H9 (cell line): ENCODE data around the gene GPR156. TPM values are rescaled to one million over a fixed set of nuclear protein-coding genes. Genes with fewer than 3 reads are reported as not detected.

Experiments
- DNase-seq: peaks from one replicate; pipeline ENCODE4 v3.0.0-alpha.2; 2017
- H2AFZ ChIP-seq: one replicate; pipeline ENCODE4 v1.6.1; 2013; ENCODE audit warnings: mild to moderate bottlenecking, low read length, control low read depth, moderate library complexity
- H2AK5ac ChIP-seq: 2 replicates; pipeline ENCODE4 v1.6.1; 2013; ENCODE audit warnings: low read length, control low read depth, mixed read lengths; ENCODE audit not compliant: insufficient read length
- H2BK120ac ChIP-seq: one replicate; pipeline ENCODE4 v1.6.1; 2013; ENCODE audit warnings: low read depth, mild to moderate bottlenecking, low read length, control low read depth, inconsistent platforms; ENCODE audit not compliant: poor library complexity, severe bottlenecking
- H2BK12ac ChIP-seq: 2 replicates; pipeline ENCODE4 v1.6.1; 2013; ENCODE audit warnings: low read length, control low read depth, mixed read lengths, low read depth; ENCODE audit not compliant: insufficient read length
- H2BK15ac ChIP-seq: 2 replicates; pipeline ENCODE4 v1.6.1; 2013; ENCODE audit warnings: low read depth, low read length, control low read depth
- H2BK20ac ChIP-seq: one replicate; pipeline ENCODE4 v1.6.1; 2013; ENCODE audit warnings: low read depth, mild to moderate bottlenecking, low read length, control low read depth, inconsistent platforms; ENCODE audit not compliant: poor library complexity, severe bottlenecking
- H2BK5ac ChIP-seq: 2 replicates; pipeline ENCODE4 v1.6.1; 2013; ENCODE audit warnings: low read length, control low read depth, mixed read lengths; ENCODE audit not compliant: insufficient read length
- H3K14ac ChIP-seq: 2 replicates; pipeline ENCODE4 v1.6.1; 2013; ENCODE audit warnings: low read length, control low read depth; ENCODE audit not compliant: insufficient read depth
- H3K18ac ChIP-seq: 2 replicates; pipeline ENCODE4 v1.6.1; 2013; ENCODE audit warnings: low read depth, mild to moderate bottlenecking, mixed read lengths, low read length, control low read depth; ENCODE audit not compliant: insufficient read length
- H3K23ac ChIP-seq: 2 replicates; pipeline ENCODE4 v1.6.1; 2013; ENCODE audit warnings: low read length, control low read depth, mixed read lengths, low read depth; ENCODE audit not compliant: insufficient read length
- H3K23me2 ChIP-seq: 2 replicates; pipeline ENCODE4 v1.6.1; 2013; ENCODE audit warnings: low read depth, mild to moderate bottlenecking, mixed read lengths, low read length, control low read depth; ENCODE audit not compliant: insufficient read length, poor library complexity, severe bottlenecking
- H3K27ac ChIP-seq: 2 replicates; pipeline ENCODE4 v1.5.1; 2013; ENCODE audit warnings: low read length, control low read depth, mixed read lengths, low read depth; ENCODE audit not compliant: insufficient read length
- H3K27me3 ChIP-seq: 2 replicates; pipeline ENCODE4 v1.6.1; 2013; ENCODE audit warnings: low read length, control low read depth, inconsistent platforms; ENCODE audit not compliant: insufficient read depth
- H3K4ac ChIP-seq: 2 replicates; pipeline ENCODE4 v1.6.1; 2013; ENCODE audit warnings: low read depth, mild to moderate bottlenecking, control low read depth, inconsistent platforms, low read length, moderate library complexity
- H3K4me1 ChIP-seq: 2 replicates; pipeline ENCODE4 v1.6.1; 2013; ENCODE audit warnings: low read length, control low read depth, inconsistent platforms; ENCODE audit not compliant: insufficient read depth
- H3K4me2 ChIP-seq: 2 replicates; pipeline ENCODE4 v1.6.1; 2013; ENCODE audit warnings: low read length, control low read depth, mixed read lengths; ENCODE audit not compliant: insufficient read length, insufficient read depth
- H3K56ac ChIP-seq: 2 replicates; pipeline ENCODE4 v1.6.1; 2013; ENCODE audit warnings: low read depth, mild to moderate bottlenecking, mixed read lengths, low read length, control low read depth; ENCODE audit not compliant: insufficient read length
- H3K79me1 ChIP-seq: 2 replicates; pipeline ENCODE4 v1.6.1; 2013; ENCODE audit warnings: low read depth, mild to moderate bottlenecking, moderate library complexity, low read length, control low read depth, inconsistent platforms; ENCODE audit not compliant: insufficient read depth, poor library complexity, severe bottlenecking
- H3K79me2 ChIP-seq: 2 replicates; pipeline ENCODE4 v1.6.1; 2013; ENCODE audit warnings: low read length, control low read depth, inconsistent platforms; ENCODE audit not compliant: insufficient read depth
- H3K9ac ChIP-seq: 2 replicates; pipeline ENCODE4 v1.6.1; 2013; ENCODE audit warnings: low read length, control low read depth, mixed read lengths; ENCODE audit not compliant: insufficient read length; ENCODE audit errors: extremely low read depth
- H3K9me3 ChIP-seq: one replicate; pipeline ENCODE4 v1.6.1; 2013; ENCODE audit warnings: low read depth, low read length, inconsistent platforms; ENCODE audit not compliant: control insufficient read depth
- H3T11ph ChIP-seq: one replicate; pipeline ENCODE4 v1.6.1; 2013; ENCODE audit warnings: mild to moderate bottlenecking, low read length, control low read depth, inconsistent platforms
- H4K20me1 ChIP-seq: one replicate; pipeline ENCODE4 v1.6.1; 2013; ENCODE audit not compliant: control insufficient read depth, insufficient read length, insufficient read depth
- H4K5ac ChIP-seq: 2 replicates; pipeline ENCODE4 v1.6.1; 2013; ENCODE audit warnings: low read depth, mild to moderate bottlenecking, mixed read lengths, low read length, control low read depth; ENCODE audit not compliant: insufficient read length
- H4K8ac ChIP-seq: replicated peaks from 2 replicates; pipeline ENCODE4 v1.6.1; 2013; ENCODE audit warnings: low read length, control low read depth, mixed read lengths, low read depth; ENCODE audit not compliant: insufficient read length
- H4K91ac ChIP-seq: 2 replicates; pipeline ENCODE4 v1.6.1; 2013; ENCODE audit warnings: low read depth, mild to moderate bottlenecking, moderate library complexity, mixed read lengths, low read length, control low read depth; ENCODE audit not compliant: insufficient read length
- H3K27ac Mint-ChIP-seq, 3 experiments: 2 replicates in 2 of 3; 3 replicates in 1 of 3; pipeline ENCODE4 v1.8.0; 2020 to 2021; ENCODE audit warnings: mixed read lengths in 3 of 3, mild to moderate bottlenecking in 1 of 3, moderate library complexity in 1 of 3
- H3K27me3 Mint-ChIP-seq: 2 replicates; pipeline ENCODE4 v1.8.0; 2021; ENCODE audit warnings: low read depth, mild to moderate bottlenecking, moderate library complexity, mixed read lengths
- H3K36me3 Mint-ChIP-seq, 3 experiments: 2 replicates in 2 of 3; 3 replicates in 1 of 3; pipeline ENCODE4 v1.8.0; 2020 to 2021; ENCODE audit warnings: low read depth in 3 of 3, mixed read lengths in 3 of 3; ENCODE audit not compliant: insufficient read depth in 1 of 3
- H3K4me1 Mint-ChIP-seq, 2 experiments: 2 replicates each; pipeline ENCODE4 v1.8.0; 2020; ENCODE audit warnings: mixed read lengths in 2 of 2
- H3K4me3 Mint-ChIP-seq, 2 experiments: 2 replicates in 1 of 2; 3 replicates in 1 of 2; pipeline ENCODE4 v1.8.0; 2020 to 2021; ENCODE audit warnings: mild to moderate bottlenecking in 2 of 2, mixed read lengths in 2 of 2, moderate library complexity in 1 of 2
- H3K9me3 Mint-ChIP-seq, 2 experiments: 2 replicates in 1 of 2; 3 replicates in 1 of 2; pipeline ENCODE4 v1.8.0; 2020; ENCODE audit warnings: mild to moderate bottlenecking in 2 of 2, mixed read lengths in 2 of 2, moderate library complexity in 1 of 2
- CTCF ChIP-seq: fragments of 200-600 bp; sonication (generic); conservative IDR thresholded peaks from 3 replicates; pipeline ENCODE4 v1.8.0; 2021; ENCODE audit warnings: antibody characterized with exemption, mild to moderate bottlenecking
- total RNA-seq: library from RNA; stranded (reverse); gene quantifications from 2 replicates; pipeline ENCODE4 v1.2.1, GENCODE V29; 2021

GPR156 gene
- total RNA-seq, 1 experiment from 2014 or later, result 1.8 TPM

GRCh38 chr3:120162400-120162799, 122.6 kb downstream of the GPR156 start:
- no peaks in the 10 kb centered on the region for H3K79me2 ChIP-seq
- H3K9me3 ChIP-seq, result no peaks in the 10 kb centered on the region
- no peak overlapping the region for H2BK20ac ChIP-seq
- no peak overlapping the region for H3K27ac ChIP-seq
- no peak overlapping the region for H3K56ac ChIP-seq
- no peak overlapping the region for H3K23ac ChIP-seq
- no peaks in the 10 kb centered on the region for H4K20me1 ChIP-seq
- H3K79me1 ChIP-seq, result no peaks in the 10 kb centered on the region
- no peak overlapping the region for H2BK15ac ChIP-seq
- no peak overlapping the region for H3T11ph ChIP-seq
- H3K27me3 Mint-ChIP-seq, result no peaks in the 10 kb centered on the region; the same call in 1 of the 2 replicates
- no peak overlapping the region for H3K9ac ChIP-seq
- H3K27me3 ChIP-seq, result no peaks in the 10 kb centered on the region
- no peak overlapping the region for H4K5ac ChIP-seq
- H2BK120ac ChIP-seq, result no peak overlapping the region
- H3K4me3 Mint-ChIP-seq, result no peak overlapping the region
- no peak overlapping the region for H2BK5ac ChIP-seq
- H3K4me1 ChIP-seq, result no peaks in the 10 kb centered on the region; the same call in 1 of the 2 replicates
- H3K4me1 Mint-ChIP-seq, result no peaks in the 10 kb centered on the region
- H3K14ac ChIP-seq, result no peak overlapping the region
- no peak overlapping the region for H3K4ac ChIP-seq
- no peak overlapping the region for H3K4me2 ChIP-seq
- H3K23me2 ChIP-seq, result no peaks in the 10 kb centered on the region
- H3K27ac Mint-ChIP-seq, result no peak overlapping the region
- no peak for TF ChIP-seq CTCF
- no peak overlapping the region for H2AK5ac ChIP-seq
- no peaks in the 10 kb centered on the region for H3K9me3 Mint-ChIP-seq
- no peaks in the 10 kb centered on the region for H3K36me3 Mint-ChIP-seq
- H2BK12ac ChIP-seq, result no peak overlapping the region
- no peak overlapping the region for H2AFZ ChIP-seq
- H4K8ac ChIP-seq, result no peak overlapping the region
- H3K18ac ChIP-seq, result no peak overlapping the region
- DNase-seq, result no peak
- H4K91ac ChIP-seq, result no peak overlapping the region
